HG03066 (cell line): ENCODE results near the gene FAM219B.
A peak's percentile ranks its signal among the peaks of the same experiment; 100 is the strongest.
"Not testable (repeated sequence)": the region's sequence is repeated elsewhere in the genome, so short reads cannot be mapped to it uniquely, and the experiment has no call there.

Experiments
- ATAC-seq: cut with Tn5 transposase; IDR thresholded peaks from one replicate; pipeline ENCODE4 v1.9.1; 2021; ENCODE audit warnings: low read depth; ENCODE audit not compliant: unreplicated experiment

FAM219B gene

GRCh38 chr15:74904190-74904805 lies 2.4 kb downstream of the FAM219B start:
- ATAC-seq: no peak

DNA sequence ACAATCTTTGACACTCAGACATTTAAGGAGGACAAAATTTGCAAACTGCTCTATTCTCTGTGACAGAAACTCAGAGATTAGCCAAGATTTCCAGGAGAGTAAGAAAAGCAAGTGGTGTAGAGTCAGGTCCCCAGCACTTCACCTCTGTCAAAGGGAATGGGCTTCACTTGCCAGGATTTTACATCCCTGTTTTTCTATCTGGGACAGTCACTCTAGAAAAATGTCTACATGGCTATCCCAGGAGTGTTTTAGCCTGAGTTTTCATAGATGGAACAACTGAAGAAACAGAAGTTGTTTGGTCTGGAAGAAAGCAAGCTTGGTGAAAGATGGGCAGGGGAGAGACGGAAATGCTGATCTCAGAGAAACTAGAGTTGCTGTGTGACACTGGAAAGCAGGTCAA lies 3.0 kb downstream of the FAM219B start:
- ATAC-seq: no peak

DNA sequence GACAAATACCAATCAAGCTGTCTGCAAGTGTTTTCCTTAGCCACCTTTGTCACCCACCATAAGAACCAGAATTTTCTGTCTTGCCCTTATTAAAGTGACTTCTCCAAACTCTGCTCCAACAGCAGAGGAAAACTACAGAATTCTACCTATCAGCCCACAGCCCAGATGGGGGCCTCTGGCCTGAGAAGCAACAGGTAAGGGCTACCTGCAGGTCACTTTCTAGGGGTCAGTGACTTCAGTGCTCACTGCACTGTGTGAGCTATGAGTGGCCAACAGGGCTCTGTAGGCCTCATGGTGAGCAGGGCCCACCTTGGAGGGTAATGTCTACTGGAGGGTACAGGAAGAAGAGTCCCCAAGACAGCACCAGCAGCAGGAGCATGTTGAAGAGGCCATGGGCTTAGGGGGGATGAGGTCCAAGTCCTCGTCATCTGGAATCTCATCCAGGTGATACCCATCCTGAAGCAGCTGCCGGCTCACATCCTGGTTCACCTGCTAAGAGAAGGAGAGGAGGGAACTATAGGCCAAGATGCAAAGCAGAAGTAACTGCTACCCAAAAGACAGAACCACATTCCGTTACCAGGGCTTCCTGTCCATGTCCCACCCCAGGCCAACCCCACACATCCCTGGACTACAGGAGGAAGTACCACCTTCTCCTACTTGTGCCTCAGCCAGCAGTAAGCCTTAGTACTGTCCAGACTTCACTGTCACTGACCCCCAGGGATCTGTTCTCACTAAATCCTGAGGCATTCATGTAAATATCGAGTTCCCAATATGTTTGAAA lies 4.2 kb downstream of the FAM219B start:
- no peak for ATAC-seq

- ATAC-seq: no peak
These were observed 5.0 kb downstream of the FAM219B start for GRCh38 chr15:74901612-74902063.

DNA sequence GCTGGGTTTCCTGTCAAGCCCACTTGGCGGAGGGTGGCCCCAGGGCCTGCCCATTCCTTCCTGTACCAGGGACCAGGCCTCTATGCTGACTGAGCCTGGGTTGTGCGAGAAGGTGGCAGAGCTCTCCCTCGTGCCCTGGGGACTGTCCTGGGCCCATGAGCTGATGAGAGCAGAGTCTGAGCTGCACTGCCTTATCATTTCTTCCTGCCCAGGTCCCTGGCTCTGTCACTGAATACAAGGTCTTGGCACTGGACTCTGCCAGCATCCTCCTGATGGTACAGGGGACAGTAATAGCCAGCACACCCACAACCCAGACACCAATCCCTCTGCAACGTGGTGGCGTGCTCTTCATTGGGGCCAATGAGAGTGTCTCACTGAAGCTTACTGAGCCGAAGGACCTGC lies 9.3 kb downstream of the FAM219B start:
- no peak for ATAC-seq

DNA sequence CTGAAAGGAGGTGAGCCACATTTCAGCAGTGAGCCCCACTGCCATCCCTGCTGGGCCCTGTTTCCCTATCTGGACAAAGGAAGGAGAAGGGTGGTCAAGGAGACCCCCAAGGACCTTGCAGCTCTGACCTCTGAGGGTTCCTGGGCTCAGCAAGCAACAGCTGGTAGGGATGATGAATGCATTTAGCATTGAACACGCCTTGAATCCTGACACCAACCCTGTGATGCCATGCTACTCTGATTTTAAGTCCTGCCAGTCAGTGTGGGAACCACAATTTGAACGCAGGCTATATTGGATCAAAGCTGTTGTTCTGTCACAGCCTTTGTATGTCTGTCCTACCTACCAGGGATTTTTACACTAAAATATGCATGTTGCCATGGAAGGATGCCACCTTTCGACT lies 10.3 kb downstream of the FAM219B start:
- ATAC-seq: no peak

GRCh38 chr15:74895830-74896229 lies 10.8 kb downstream of the FAM219B start:
- ATAC-seq: no peak

GRCh38 chr15:74894383-74894782 lies 12.3 kb downstream of the FAM219B start:
- not testable (repeated sequence) for ATAC-seq

- no peak for ATAC-seq
These were observed 13.0 kb downstream of the FAM219B start for GRCh38 chr15:74893627-74894026.

DNA sequence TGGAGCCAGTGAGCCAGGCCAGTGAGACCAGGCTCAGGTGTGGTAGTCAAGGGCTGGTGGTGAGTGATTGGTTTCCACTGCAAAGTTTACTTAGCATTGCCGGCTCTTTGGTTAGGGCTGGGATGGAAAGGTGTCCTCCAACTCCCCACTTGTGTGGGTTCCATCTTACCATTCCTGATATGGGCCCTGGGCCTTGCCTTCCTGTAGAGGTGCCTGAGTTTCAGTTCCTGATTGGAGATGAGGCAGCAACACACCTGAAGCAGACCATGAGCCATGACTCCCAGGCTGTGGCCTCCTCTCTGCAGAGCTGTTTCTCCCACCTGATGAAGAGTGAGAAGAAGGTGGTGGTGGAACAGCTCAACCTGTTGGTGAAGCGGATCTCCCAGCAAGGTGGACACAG lies 13.7 kb downstream of the FAM219B start:
- ATAC-seq: no peak

- ATAC-seq: no peak
These were observed 14.3 kb downstream of the FAM219B start for GRCh38 chr15:74892313-74892712.

- ATAC-seq: no peak
These were observed 15.2 kb downstream of the FAM219B start for GRCh38 chr15:74891469-74891868.

GRCh38 chr15:74890665-74890960 lies 16.0 kb downstream of the FAM219B start:
- no peak for ATAC-seq

GRCh38 chr15:74889883-74890664 lies 16.6 kb downstream of the FAM219B start, which contains the start of gene MPI:
MPI (plus strand) TSS chr15:74890042; CDS start chr15:74890074, 32 bp downstream.
- ATAC-seq: peak; percentile 84

DNA sequence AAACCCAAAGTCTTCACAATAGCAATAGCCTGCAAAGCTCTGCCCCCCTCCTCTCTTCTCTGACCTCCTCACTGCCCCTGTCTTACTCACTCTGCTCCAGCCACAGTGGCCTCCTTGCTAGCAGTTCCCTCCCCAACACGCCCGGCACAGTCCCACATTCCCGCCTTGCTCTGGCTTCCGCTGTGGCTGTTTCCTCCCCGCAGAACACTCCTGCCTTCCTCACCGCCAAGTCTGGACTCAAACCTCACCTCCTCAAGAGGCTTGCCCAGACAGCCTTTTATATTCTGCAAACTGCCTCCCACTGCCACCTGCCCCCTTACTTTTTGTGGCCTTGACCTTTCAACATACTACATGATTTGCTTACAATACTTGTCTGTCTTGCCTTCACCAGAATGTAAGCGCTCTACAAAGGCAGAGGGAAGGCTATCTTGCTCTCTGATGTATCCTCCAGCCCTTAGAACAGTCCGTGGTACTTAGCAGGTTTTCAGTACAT lies 17.2 kb downstream of the FAM219B start:
- ATAC-seq: no peak

- ATAC-seq: no peak
These were observed 17.9 kb downstream of the FAM219B start for GRCh38 chr15:74888716-74889115.

DNA sequence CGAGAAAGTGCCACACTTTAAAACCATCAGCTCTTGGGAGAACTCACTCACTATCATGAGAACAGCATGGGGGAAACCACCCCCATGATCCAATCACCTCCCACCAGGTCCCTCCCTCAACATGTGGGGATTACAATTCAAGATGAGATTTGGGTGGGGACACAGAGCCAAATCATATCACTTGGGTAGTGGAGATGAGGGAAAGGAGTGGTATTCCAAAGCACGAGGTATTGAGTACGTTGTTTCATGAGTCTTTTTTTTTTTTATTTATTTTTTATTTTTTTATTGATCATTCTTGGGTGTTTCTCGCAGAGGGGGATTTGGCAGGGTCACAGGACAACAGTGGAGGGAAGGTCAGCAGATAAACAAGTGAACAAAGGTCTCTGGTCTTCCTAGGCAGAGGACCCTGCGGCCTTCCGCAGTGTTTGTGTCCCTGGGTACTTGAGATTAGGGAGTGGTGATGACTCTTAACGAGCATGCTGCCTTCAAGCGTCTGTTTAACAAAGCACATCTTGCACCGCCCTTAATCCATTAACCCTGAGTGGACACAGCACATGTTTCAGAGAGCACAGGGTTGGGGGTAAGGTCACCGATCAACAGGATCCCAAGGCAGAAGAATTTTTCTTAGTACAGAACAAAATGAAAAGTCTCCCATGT lies 19.0 kb downstream of the FAM219B start:
- not testable (repeated sequence) for ATAC-seq

DNA sequence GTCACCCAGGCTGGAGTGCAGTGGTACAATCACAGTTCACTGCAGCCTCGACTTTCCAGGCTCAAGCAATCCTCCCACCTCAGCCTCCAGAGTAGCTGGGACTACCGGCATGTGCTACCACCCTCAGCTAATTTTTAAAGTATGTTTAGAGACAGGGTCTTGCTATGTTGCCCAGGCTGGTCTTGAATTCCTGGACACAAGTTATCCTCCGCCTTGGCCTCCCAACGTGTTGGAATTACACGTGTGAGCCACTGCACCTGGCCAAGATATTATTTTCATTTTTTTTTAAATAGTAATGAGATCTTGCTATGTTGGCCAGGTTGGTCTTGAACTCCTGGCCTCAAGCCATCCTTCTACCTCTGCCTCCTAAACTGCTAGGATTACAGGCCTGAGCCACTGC lies 21.2 kb downstream of the FAM219B start:
- no peak for ATAC-seq

DNA sequence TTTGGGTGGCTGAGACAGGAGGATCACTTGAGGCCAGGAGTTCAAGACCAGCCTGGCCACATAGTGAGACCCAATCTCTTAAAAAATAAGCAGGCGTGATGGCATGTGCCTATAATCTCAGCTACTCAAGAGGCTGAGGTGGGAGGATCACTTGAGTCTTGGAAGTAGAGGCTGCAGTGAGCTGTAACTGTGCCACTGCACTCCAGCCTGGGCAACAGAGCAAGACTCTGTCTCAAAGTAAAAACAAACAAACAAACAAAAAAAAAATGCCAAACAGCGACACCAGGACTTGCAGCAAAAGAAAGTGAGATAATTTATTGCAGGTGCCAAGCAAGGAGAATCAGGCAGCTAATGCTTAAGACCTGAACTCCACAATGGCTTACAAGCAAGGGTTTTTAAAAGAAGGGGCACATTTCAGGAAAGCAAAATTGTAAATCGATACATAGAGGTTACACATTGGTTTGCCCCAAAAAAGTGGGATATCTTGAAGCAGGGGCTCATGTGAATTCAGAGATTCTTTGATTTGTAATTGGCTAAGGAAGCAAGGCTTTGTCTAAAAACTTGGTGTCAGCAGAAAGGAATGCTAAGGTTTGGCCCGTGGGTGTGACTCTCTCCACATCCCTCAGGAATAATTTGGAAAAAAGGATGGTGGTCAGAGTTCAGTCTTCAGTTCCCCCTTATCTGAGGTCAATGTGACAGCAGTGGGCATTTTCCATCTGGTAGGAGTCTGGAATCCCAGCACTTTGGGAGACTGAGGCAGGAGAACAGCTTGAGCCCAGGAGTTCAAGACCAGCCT lies 22.0 kb downstream of the FAM219B start:
- no peak for ATAC-seq

- ATAC-seq: no peak
These were observed 24.1 kb downstream of the FAM219B start for GRCh38 chr15:74882528-74882927.
